Nephron (organoid): ENCODE data around the gene TEX11.

Source experiments
- H3K27ac Mint-ChIP-seq, 3 experiments: 2 replicates each; pipeline ENCODE4 v1.8.0; 2020; ENCODE audit warnings: mixed read lengths in 3 of 3, mild to moderate bottlenecking in 2 of 3, moderate library complexity in 1 of 3
- H3K27me3 Mint-ChIP-seq: 2 replicates; pipeline ENCODE4 v1.8.0; 2021; ENCODE audit warnings: low read depth, mild to moderate bottlenecking, moderate library complexity, mixed read lengths
- H3K36me3 Mint-ChIP-seq: 2 replicates; pipeline ENCODE4 v1.8.0; 2020; ENCODE audit warnings: low read depth, mixed read lengths
- H3K4me1 Mint-ChIP-seq: 2 replicates; pipeline ENCODE4 v1.8.0; 2020; ENCODE audit warnings: mixed read lengths
- H3K4me3 Mint-ChIP-seq, 3 experiments: 2 replicates each; pipeline ENCODE4 v1.8.0; 2020; ENCODE audit warnings: mild to moderate bottlenecking in 3 of 3, mixed read lengths in 3 of 3, moderate library complexity in 2 of 3
- H3K9me3 Mint-ChIP-seq: 2 replicates; pipeline ENCODE4 v1.8.0; 2020; ENCODE audit warnings: mixed read lengths
- CTCF ChIP-seq, 3 experiments: fragments of 200-600 bp; sonication (generic); IDR thresholded peaks; one replicate each; pipeline ENCODE4 v1.5.0; 2021; ENCODE audit warnings: antibody characterized with exemption in 3 of 3; ENCODE audit not compliant: unreplicated experiment in 3 of 3

The TEX11 gene

GRCh38 chrX:70508296-70508911 is 400.1 kb downstream of the TEX11 start:
- TF ChIP-seq CTCF (IDR thresholded peaks at IDR 0.05; ENCODE audit: unreplicated experiment in 3 of 3) = no peak
- peaks cover 6% of the 10 kb centered on the region for H3K36me3 Mint-ChIP-seq
- no peak overlapping the region for H3K4me3 Mint-ChIP-seq
- H3K27me3 Mint-ChIP-seq = no peaks in the 10 kb centered on the region
- no peak overlapping the region for H3K27ac Mint-ChIP-seq
- peaks cover 16% of the 10 kb centered on the region for H3K9me3 Mint-ChIP-seq
- H3K4me1 Mint-ChIP-seq = no peaks in the 10 kb centered on the region

- no peak overlapping the region for H3K4me3 Mint-ChIP-seq
- H3K27ac Mint-ChIP-seq = no peak overlapping the region
Measured at GRCh38 chrX:70505451-70505841, 403.1 kb downstream of the TEX11 start.

DNA sequence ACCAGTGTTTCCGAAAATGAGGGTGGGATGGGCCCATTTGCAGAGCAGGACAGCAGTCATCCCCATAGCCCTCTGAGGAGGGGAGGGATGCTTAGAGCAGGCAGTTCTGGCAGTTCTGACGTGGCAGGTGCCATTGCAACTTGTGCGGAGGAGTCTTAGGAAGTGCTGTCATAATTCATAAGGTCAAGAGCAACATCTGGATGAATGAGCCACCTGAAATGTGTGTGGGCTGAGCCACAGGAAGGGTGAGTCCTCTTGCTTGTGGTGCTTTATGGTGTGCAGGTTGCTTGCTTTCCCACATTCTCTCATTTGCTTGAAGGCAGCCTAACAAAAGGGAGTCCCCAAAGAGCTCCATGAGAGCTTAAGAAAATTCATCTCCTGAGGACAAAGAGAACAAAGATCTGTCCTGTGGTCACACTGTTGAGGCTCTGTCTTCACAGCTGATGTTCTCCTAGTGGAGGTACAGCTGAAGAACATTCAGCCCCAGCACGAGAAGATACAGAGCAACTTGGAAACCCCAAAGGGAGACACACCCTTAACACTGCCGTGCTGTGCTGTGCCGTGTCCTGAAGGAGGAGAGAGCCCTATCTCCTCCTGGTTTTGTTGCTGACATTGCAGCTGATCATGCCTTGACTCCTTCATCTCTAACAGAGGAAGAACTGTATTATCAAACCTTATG is 403.6 kb downstream of the TEX11 start:
- H3K36me3 Mint-ChIP-seq = peaks cover 28% of the 10 kb centered on the region
- no peak for TF ChIP-seq CTCF (IDR thresholded peaks at IDR 0.05; ENCODE audit: unreplicated experiment in 3 of 3)
- no peak overlapping the region for H3K4me3 Mint-ChIP-seq
- H3K9me3 Mint-ChIP-seq = peaks cover 4% of the 10 kb centered on the region
- H3K27ac Mint-ChIP-seq = no peak overlapping the region
- H3K4me1 Mint-ChIP-seq = no peaks in the 10 kb centered on the region
- no peaks in the 10 kb centered on the region for H3K27me3 Mint-ChIP-seq

More at GRCh38 chrX:70505451-70505841, 403.1 kb downstream of the TEX11 start:
- H3K9me3 Mint-ChIP-seq = peaks cover 8% of the 10 kb centered on the region
- no peak for TF ChIP-seq CTCF (IDR thresholded peaks at IDR 0.05; ENCODE audit: unreplicated experiment in 3 of 3)
- no peaks in the 10 kb centered on the region for H3K4me1 Mint-ChIP-seq
- H3K36me3 Mint-ChIP-seq = peaks cover 23% of the 10 kb centered on the region
- no peaks in the 10 kb centered on the region for H3K27me3 Mint-ChIP-seq

DNA sequence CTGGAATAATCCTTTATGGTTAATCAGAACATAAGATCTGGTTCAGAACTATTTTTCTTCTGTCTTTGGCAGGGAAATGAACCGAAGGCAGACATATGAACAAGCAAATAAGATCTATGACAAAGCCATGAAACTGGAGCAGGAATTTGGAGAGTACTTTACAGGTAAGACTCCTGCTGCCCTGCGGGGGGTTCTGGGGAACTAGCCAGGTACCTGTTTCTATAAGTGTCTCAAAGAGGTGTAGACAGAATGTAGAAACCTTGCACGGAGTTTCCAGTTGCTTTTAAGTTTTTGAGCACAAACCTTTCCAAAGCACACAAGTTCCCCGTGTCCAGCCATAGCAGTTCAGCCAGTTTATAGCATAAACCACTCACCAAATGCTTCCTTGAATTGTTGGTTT is 407.7 kb downstream of the TEX11 start:
- Mint-ChIP-seq H3K36me3 (peaks cover 57% of the 10 kb centered on the region), H3K27ac (no peak overlapping the region), H3K27me3 (no peaks in the 10 kb centered on the region), H3K9me3 (peaks cover 3% of the 10 kb centered on the region), H3K4me3 (no peak overlapping the region), H3K4me1 (no peaks in the 10 kb centered on the region)
- no peak for TF ChIP-seq CTCF (IDR thresholded peaks at IDR 0.05; ENCODE audit: unreplicated experiment in 3 of 3)

DNA sequence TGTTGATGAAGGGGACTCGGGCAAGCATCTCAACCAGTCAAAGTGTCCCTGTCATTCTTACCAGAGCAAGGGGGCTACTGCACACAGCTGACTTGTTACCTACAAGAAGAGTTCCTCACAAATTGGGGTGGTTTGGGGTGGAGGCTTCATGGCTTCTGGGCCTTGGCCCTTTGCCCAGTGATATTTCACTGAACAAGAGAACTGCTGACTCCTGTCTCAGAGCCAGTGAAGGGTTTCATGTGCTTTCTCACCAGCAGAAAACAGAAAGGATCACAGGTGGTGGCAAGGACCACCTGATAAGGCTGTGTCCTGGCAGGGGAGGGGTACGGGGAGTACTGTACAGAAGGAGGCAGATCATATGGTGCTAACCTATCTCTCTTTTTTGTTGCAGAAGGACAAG is 410.4 kb downstream of the TEX11 start:
- H3K27me3 Mint-ChIP-seq = no peaks in the 10 kb centered on the region
- peaks cover 67% of the 10 kb centered on the region for H3K36me3 Mint-ChIP-seq
- no peak for TF ChIP-seq CTCF (IDR thresholded peaks at IDR 0.05; ENCODE audit: unreplicated experiment in 3 of 3)
- peaks cover 3% of the 10 kb centered on the region for H3K9me3 Mint-ChIP-seq
- no peaks in the 10 kb centered on the region for H3K4me1 Mint-ChIP-seq
- no peak overlapping the region for H3K4me3 Mint-ChIP-seq
- H3K27ac Mint-ChIP-seq = no peak overlapping the region

DNA sequence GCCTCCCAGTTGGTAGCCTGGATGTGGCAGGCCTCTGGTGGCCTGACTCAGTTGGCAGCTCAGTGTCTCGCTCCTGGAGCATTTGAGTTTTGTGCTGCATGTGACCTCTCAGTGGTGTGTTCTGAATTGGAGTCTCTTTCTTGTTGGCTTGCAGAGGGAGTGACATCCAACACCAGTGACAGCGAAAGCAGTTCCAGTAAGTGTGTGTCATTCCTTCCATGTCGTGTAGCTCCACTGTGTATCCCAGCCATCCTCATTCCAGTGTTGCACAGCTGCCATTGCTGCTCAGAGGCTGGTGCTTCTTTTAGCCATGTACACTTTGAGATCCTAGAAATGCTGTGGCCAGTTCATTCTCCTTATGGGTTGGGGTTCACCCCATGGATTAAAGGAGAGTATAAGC is 411.5 kb downstream of the TEX11 start:
- TF ChIP-seq CTCF (IDR thresholded peaks at IDR 0.05; ENCODE audit: unreplicated experiment in 3 of 3) = no peak
- no peaks in the 10 kb centered on the region for H3K27me3 Mint-ChIP-seq
- no peaks in the 10 kb centered on the region for H3K4me1 Mint-ChIP-seq
- peaks cover 69% of the 10 kb centered on the region for H3K36me3 Mint-ChIP-seq
- no peak overlapping the region for H3K27ac Mint-ChIP-seq
- no peak overlapping the region for H3K4me3 Mint-ChIP-seq
- peaks cover 3% of the 10 kb centered on the region for H3K9me3 Mint-ChIP-seq
